ENCODE measurements around the gene B4GALT5. TPM values are rescaled to one million over a fixed set of nuclear protein-coding genes. Genes with fewer than 3 reads are reported as not detected.

The B4GALT5 gene
- total RNA-seq, 1 donor from 2014 or later: 72.9 TPM

- no peaks in the 10 kb centered on the region for H3K36me3 Mint-ChIP-seq (ENCODE audit: low read depth)
- no peak overlapping the region for H3K27ac Mint-ChIP-seq
- ATAC-seq (ENCODE audit: low read depth) (no peak), DNase-seq (no peak)
- intact Hi-C loops (cut with micrococcal nuclease): no loop called here
- H3K27me3 Mint-ChIP-seq: no peaks in the 10 kb centered on the region
- peaks cover 1% of the 10 kb centered on the region for H3K9me3 Mint-ChIP-seq
- H3K4me3 Mint-ChIP-seq: no peak overlapping the region
- peaks cover 12% of the 10 kb centered on the region for H3K4me1 Mint-ChIP-seq
- CTCF ChIA-PET: no interaction called here
- TF ChIP-seq CTCF (IDR thresholded peaks at IDR 0.05): no peak
- POLR2A ChIA-PET: no interaction called here
Measured at GRCh38 chr20:49594931-49595315, 118.8 kb downstream of the B4GALT5 start.

- intact Hi-C loops (cut with micrococcal nuclease): no loop called here
- H3K27ac Mint-ChIP-seq: no peak overlapping the region
- peaks cover 12% of the 10 kb centered on the region for H3K4me1 Mint-ChIP-seq
Measured at GRCh38 chr20:49594143-49594930, 119.3 kb downstream of the B4GALT5 start.

GRCh38 chr20:49593466-49594142 is 120.1 kb downstream of the B4GALT5 start:
- no peak overlapping the region for H3K27ac Mint-ChIP-seq
- ChIA-PET CTCF (no interaction called here), POLR2A (no interaction called here)
- no peak for TF ChIP-seq CTCF (IDR thresholded peaks at IDR 0.05)
- no peak overlapping the region for H3K4me3 Mint-ChIP-seq
- H3K36me3 Mint-ChIP-seq (ENCODE audit: low read depth): no peaks in the 10 kb centered on the region
- intact Hi-C loops (cut with micrococcal nuclease): no loop called here
- peaks cover 3% of the 10 kb centered on the region for H3K27me3 Mint-ChIP-seq
- no peak for ATAC-seq (ENCODE audit: low read depth)
- H3K4me1 Mint-ChIP-seq: peaks cover 12% of the 10 kb centered on the region
- no peak for DNase-seq
- H3K9me3 Mint-ChIP-seq: peaks cover 5% of the 10 kb centered on the region

More at GRCh38 chr20:49594143-49594930, 119.3 kb downstream of the B4GALT5 start:
- no peak for TF ChIP-seq CTCF (IDR thresholded peaks at IDR 0.05)
- Mint-ChIP-seq H3K9me3 (peaks cover 5% of the 10 kb centered on the region), H3K4me3 (no peak overlapping the region), H3K27me3 (peaks cover 3% of the 10 kb centered on the region), H3K36me3 (ENCODE audit: low read depth) (no peaks in the 10 kb centered on the region)
- ATAC-seq (ENCODE audit: low read depth) (no peak), DNase-seq (no peak)
- ChIA-PET CTCF (no interaction called here), POLR2A (no interaction called here)

- ChIA-PET CTCF (no interaction called here), POLR2A (no interaction called here)
- H3K36me3 Mint-ChIP-seq (ENCODE audit: low read depth): no peaks in the 10 kb centered on the region
- no peak overlapping the region for H3K4me3 Mint-ChIP-seq
- no peak for TF ChIP-seq CTCF (IDR thresholded peaks at IDR 0.05)
- peaks cover 3% of the 10 kb centered on the region for H3K27me3 Mint-ChIP-seq
- no peak overlapping the region for H3K27ac Mint-ChIP-seq
- no peak for ATAC-seq (ENCODE audit: low read depth)
- intact Hi-C loops (cut with micrococcal nuclease): no loop called here
- H3K9me3 Mint-ChIP-seq: peaks cover 5% of the 10 kb centered on the region
- peaks cover 7% of the 10 kb centered on the region for H3K4me1 Mint-ChIP-seq
- no peak for DNase-seq
Measured at GRCh38 chr20:49592120-49592519, 121.6 kb downstream of the B4GALT5 start.

GRCh38 chr20:49591217-49591865 is 122.3 kb downstream of the B4GALT5 start:
- Mint-ChIP-seq H3K9me3 (peaks cover 5% of the 10 kb centered on the region), H3K4me3 (no peak overlapping the region), H3K27ac (no peak overlapping the region), H3K27me3 (peaks cover 3% of the 10 kb centered on the region), H3K36me3 (ENCODE audit: low read depth) (no peaks in the 10 kb centered on the region), H3K4me1 (peaks cover 5% of the 10 kb centered on the region)
- DNase-seq: no peak
- intact Hi-C loops (cut with micrococcal nuclease): no loop called here
- ATAC-seq (ENCODE audit: low read depth): no peak
- CTCF ChIA-PET: no interaction called here
- no peak for TF ChIP-seq CTCF (IDR thresholded peaks at IDR 0.05)
- POLR2A ChIA-PET: no interaction called here
